Ascending aorta (tissue), 2 donors: ENCODE results near the gene LDAF1. TPM values are rescaled to one million over a fixed set of nuclear protein-coding genes. Genes with fewer than 3 reads are reported as not detected.

Experiments
- DNase-seq, 2 donors: peaks; one replicate each; pipeline ENCODE4 v3.0.0-alpha.2; 2019; ENCODE audit warnings: low spot score in 2 of 2
- H3K27ac ChIP-seq, 2 donors: fragments of 200-600 bp; sonication (generic); one replicate each; pipeline ENCODE4 v1.5.1; 2016 to 2017; ENCODE audit warnings: mild to moderate bottlenecking in 1 of 2
- H3K27me3 ChIP-seq: fragments of 200-600 bp; sonication (generic); one replicate; pipeline ENCODE4 v1.5.1; 2017
- H3K36me3 ChIP-seq, 2 donors: fragments of 200-600 bp; sonication (generic); one replicate each; pipeline ENCODE4 v1.5.1; 2016
- H3K4me1 ChIP-seq, 2 donors: fragments of 200-600 bp; sonication (generic); one replicate each; pipeline ENCODE4 v1.5.1; 2016 to 2017; ENCODE audit warnings: mild to moderate bottlenecking in 1 of 2
- H3K4me3 ChIP-seq, 2 donors: fragments of 200-600 bp; sonication (generic); one replicate each; pipeline ENCODE4 v1.5.1; 2016 to 2017; ENCODE audit warnings: mild to moderate bottlenecking in 1 of 2
- H3K9me3 ChIP-seq, 2 donors: fragments of 200-600 bp; sonication (generic); one replicate each; pipeline ENCODE4 v1.5.1; 2016
- intact Hi-C: fragments of 100-400 bp; cut with DNase I; formaldehyde crosslinking; loops from one replicate; pipeline ENCODE4 v1.15.1; 2023
- total RNA-seq: library from RNA; depleted of rRNA; stranded (reverse); fragments of >200 nt; gene quantifications from one replicate; pipeline ENCODE4 v1.1.0, GENCODE V29; 2016
- TF ChIP-seq, protein P1 (sequence below), 3 experiments: fragments of 200-600 bp in 2 of 3; fragments of 450-650 bp in 1 of 3; sonication (generic) in 2 of 3; IDR thresholded peaks; one replicate each; pipeline ENCODE4 v1.5.1; 2016 to 2019; ENCODE audit warnings: antibody characterized with exemption in 3 of 3, mild to moderate bottlenecking in 1 of 3, moderate library complexity in 1 of 3

The LDAF1 gene
- total RNA-seq, 1 donor from 2014 or later: 23.5 TPM

DNA sequence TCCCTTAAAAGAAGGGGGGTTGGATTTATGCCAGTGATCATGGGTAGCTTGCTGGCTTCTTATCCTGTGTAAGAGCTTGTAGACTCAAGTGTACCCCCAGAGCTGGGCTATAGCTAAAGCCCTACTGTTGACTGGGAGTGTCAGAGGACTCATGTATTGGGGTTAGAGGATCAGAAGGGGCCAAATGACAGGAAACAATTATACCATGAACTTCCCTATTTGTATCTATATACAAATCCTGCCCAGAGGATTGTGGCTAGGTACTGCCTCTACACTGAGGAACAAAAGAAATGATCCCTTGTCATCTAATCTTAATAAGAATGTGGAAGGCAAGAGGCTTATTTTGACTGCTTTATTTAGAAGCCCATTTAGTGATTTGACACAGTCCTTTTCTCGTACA, 38.6 kb downstream of the LDAF1 start:
- TF ChIP-seq, protein P1, sequence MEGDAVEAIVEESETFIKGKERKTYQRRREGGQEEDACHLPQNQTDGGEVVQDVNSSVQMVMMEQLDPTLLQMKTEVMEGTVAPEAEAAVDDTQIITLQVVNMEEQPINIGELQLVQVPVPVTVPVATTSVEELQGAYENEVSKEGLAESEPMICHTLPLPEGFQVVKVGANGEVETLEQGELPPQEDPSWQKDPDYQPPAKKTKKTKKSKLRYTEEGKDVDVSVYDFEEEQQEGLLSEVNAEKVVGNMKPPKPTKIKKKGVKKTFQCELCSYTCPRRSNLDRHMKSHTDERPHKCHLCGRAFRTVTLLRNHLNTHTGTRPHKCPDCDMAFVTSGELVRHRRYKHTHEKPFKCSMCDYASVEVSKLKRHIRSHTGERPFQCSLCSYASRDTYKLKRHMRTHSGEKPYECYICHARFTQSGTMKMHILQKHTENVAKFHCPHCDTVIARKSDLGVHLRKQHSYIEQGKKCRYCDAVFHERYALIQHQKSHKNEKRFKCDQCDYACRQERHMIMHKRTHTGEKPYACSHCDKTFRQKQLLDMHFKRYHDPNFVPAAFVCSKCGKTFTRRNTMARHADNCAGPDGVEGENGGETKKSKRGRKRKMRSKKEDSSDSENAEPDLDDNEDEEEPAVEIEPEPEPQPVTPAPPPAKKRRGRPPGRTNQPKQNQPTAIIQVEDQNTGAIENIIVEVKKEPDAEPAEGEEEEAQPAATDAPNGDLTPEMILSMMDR (IDR thresholded peaks at IDR 0.05): no peak
- intact Hi-C loops: no loop called here
- DNase-seq: no peak
- Histone ChIP-seq H3K27ac (no peak overlapping the region), H3K4me3 (no peak overlapping the region), H3K4me1 (no peaks in the 10 kb centered on the region), H3K9me3 (no peaks in the 10 kb centered on the region), H3K36me3 (no peaks in the 10 kb centered on the region), H3K27me3 (no peaks in the 10 kb centered on the region)

DNA sequence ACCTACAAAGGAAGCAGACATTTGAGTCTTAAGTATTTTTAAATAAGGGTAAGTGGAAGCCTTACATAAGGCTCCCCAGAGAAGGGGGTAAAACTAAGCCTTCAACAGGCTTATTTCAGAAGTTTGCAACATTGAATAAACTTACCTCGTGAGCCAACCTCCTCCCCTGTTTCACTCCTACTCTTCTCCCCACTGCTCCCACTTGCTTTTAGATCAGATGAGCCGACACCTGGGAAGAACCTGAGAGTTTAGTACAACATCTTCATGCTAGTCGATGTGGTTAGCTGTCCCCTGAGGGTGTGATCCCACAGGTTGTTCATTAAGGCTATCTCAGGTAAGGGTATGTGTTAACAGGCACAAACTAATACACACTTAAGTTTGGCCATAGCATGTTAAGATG, 39.1 kb downstream of the LDAF1 start:
- TF ChIP-seq, protein P1 (IDR thresholded peaks at IDR 0.05): no peak
- Histone ChIP-seq H3K4me3 (no peak overlapping the region), H3K27ac (no peak overlapping the region), H3K27me3 (no peaks in the 10 kb centered on the region), H3K9me3 (no peaks in the 10 kb centered on the region), H3K4me1 (no peaks in the 10 kb centered on the region), H3K36me3 (no peaks in the 10 kb centered on the region)
- DNase-seq: no peak
- intact Hi-C loops: no loop called here

- intact Hi-C loops: no loop called here
- Histone ChIP-seq H3K9me3 (no peaks in the 10 kb centered on the region), H3K36me3 (no peaks in the 10 kb centered on the region), H3K4me3 (no peak overlapping the region), H3K27me3 (no peaks in the 10 kb centered on the region), H3K4me1 (no peaks in the 10 kb centered on the region), H3K27ac (no peak overlapping the region)
- no peak for DNase-seq
- TF ChIP-seq, protein P1 (IDR thresholded peaks at IDR 0.05): no peak
Observed at GRCh38 chr16:21199607-21200218, 41.2 kb downstream of the LDAF1 start.

DNA sequence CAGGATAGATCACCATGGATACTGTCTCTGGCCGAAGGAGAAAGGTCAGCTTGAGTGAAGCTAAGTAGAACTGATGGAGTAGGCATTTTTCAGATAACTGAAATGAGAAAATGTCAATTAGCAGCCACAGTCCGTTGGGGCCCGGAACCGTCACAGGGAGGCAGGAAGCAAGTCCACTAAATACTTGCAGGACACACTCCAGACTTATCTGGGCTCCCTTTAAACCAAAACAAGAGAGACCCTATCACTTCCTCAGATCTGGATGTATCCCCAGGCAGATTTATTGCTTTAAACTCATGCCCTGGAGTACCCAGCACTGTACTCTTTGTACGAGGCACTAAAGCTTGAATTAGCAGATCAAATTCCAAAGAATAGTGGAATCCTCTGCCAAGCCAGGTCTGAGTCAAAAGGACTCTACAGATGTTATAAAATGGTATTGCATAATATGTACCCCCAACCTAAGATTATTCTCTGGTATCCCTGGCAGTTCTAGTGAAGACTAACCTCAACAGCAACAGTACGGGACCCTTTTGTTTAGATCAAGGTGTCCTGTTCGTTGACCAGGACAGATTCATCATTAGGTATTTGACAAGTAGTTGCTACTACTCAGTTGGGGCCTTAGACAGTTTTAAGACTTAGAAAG, 44.8 kb downstream of the LDAF1 start:
- no peaks in the 10 kb centered on the region for H3K9me3 ChIP-seq
- no peak overlapping the region for H3K27ac ChIP-seq
- intact Hi-C loops: no loop called here
- no peak overlapping the region for H3K4me3 ChIP-seq
- no peak for DNase-seq
- H3K27me3 ChIP-seq: no peaks in the 10 kb centered on the region
- H3K4me1 ChIP-seq: no peaks in the 10 kb centered on the region
- no peaks in the 10 kb centered on the region for H3K36me3 ChIP-seq
- TF ChIP-seq, protein P1 (IDR thresholded peaks at IDR 0.05): no peak

- Histone ChIP-seq H3K9me3 (no peaks in the 10 kb centered on the region), H3K27ac (no peak overlapping the region), H3K4me3 (no peak overlapping the region), H3K4me1 (no peaks in the 10 kb centered on the region), H3K36me3 (no peaks in the 10 kb centered on the region), H3K27me3 (no peaks in the 10 kb centered on the region)
- TF ChIP-seq, protein P1 (IDR thresholded peaks at IDR 0.05): no peak
- no peak for DNase-seq
- intact Hi-C loops: no loop called here
Observed at GRCh38 chr16:21205303-21205702, 46.8 kb downstream of the LDAF1 start.
